ENCODE measurements around the gene ATG12.
"Not testable (repeated sequence)": the region's sequence is repeated elsewhere in the genome, so short reads cannot be mapped to it uniquely, and the experiment has no call there.

The ATG12 gene

GRCh38 chr5:115841382-115842088 lies at the start of gene ATG12, which contains the start of gene AP3S1:
Gene ATG12, minus strand, starts transcription at chr5:115841565. Its CDS starts 13 bp downstream, at chr5:115841552.
Gene AP3S1, plus strand, starts transcription at chr5:115841935. Its CDS starts 103 bp downstream, at chr5:115842038.
- Mint-ChIP-seq H3K36me3 (ENCODE audit: low read depth) (peaks cover 12% of the 10 kb centered on the region), H3K27ac (peak within 1 kb of the TSS; percentile 100), H3K27me3 (no peaks in the 10 kb centered on the region), H3K4me3 (peak within 1 kb of the TSS; percentile 96), H3K4me1 (peaks cover 59% of the 10 kb centered on the region), H3K9me3 (no peaks in the 10 kb centered on the region)
- ATAC-seq (peak; percentile 82), DNase-seq (peak; percentile 90)

GRCh38 chr5:115888027-115888426 lies 46.7 kb upstream of the ATG12 start:
- no peak overlapping the region for H3K27ac Mint-ChIP-seq
- H3K9me3 Mint-ChIP-seq, result no peaks in the 10 kb centered on the region
- no peaks in the 10 kb centered on the region for H3K27me3 Mint-ChIP-seq
- no peak overlapping the region for H3K4me3 Mint-ChIP-seq
- H3K36me3 Mint-ChIP-seq (ENCODE audit: low read depth), result peaks cover 3% of the 10 kb centered on the region
- ATAC-seq (no peak), DNase-seq (no peak)
- H3K4me1 Mint-ChIP-seq, result no peaks in the 10 kb centered on the region

- H3K9me3 Mint-ChIP-seq, ATAC-seq, H3K4me1 Mint-ChIP-seq, H3K27ac Mint-ChIP-seq, H3K4me3 Mint-ChIP-seq, DNase-seq, H3K27me3 Mint-ChIP-seq: not testable (repeated sequence)
- peaks cover 25% of the 10 kb centered on the region for H3K36me3 Mint-ChIP-seq (ENCODE audit: low read depth)
These were observed 43.8 kb upstream of the ATG12 start for GRCh38 chr5:115885208-115885607.

- Mint-ChIP-seq H3K4me3 (no peak overlapping the region), H3K27ac (no peak overlapping the region), H3K9me3 (no peaks in the 10 kb centered on the region), H3K4me1 (no peaks in the 10 kb centered on the region), H3K36me3 (ENCODE audit: low read depth) (peaks cover 27% of the 10 kb centered on the region), H3K27me3 (no peaks in the 10 kb centered on the region)
- ATAC-seq, result no peak
- DNase-seq, result no peak
These were observed 43.3 kb upstream of the ATG12 start for GRCh38 chr5:115884704-115885103.

GRCh38 chr5:115882434-115882833 lies 41.1 kb upstream of the ATG12 start:
- not testable (repeated sequence) for H3K4me1 Mint-ChIP-seq, ATAC-seq, H3K27ac Mint-ChIP-seq, H3K9me3 Mint-ChIP-seq, H3K4me3 Mint-ChIP-seq, DNase-seq, H3K27me3 Mint-ChIP-seq
- peaks cover 41% of the 10 kb centered on the region for H3K36me3 Mint-ChIP-seq (ENCODE audit: low read depth)

GRCh38 chr5:115877342-115877741 lies 36.0 kb upstream of the ATG12 start:
- not testable (repeated sequence) for H3K27me3 Mint-ChIP-seq, DNase-seq, H3K4me1 Mint-ChIP-seq, ATAC-seq, H3K4me3 Mint-ChIP-seq, H3K9me3 Mint-ChIP-seq, H3K27ac Mint-ChIP-seq
- peaks cover 63% of the 10 kb centered on the region for H3K36me3 Mint-ChIP-seq (ENCODE audit: low read depth)

GRCh38 chr5:115875447-115875846 lies 34.1 kb upstream of the ATG12 start:
- H3K9me3 Mint-ChIP-seq, result peaks cover 10% of the 10 kb centered on the region
- peaks cover 59% of the 10 kb centered on the region for H3K36me3 Mint-ChIP-seq (ENCODE audit: low read depth)
- no peak for DNase-seq
- no peaks in the 10 kb centered on the region for H3K4me1 Mint-ChIP-seq
- ATAC-seq, result no peak
- H3K27me3 Mint-ChIP-seq, result no peaks in the 10 kb centered on the region
- no peak overlapping the region for H3K4me3 Mint-ChIP-seq
- no peak overlapping the region for H3K27ac Mint-ChIP-seq

- no peak for DNase-seq
- Mint-ChIP-seq H3K4me3 (no peak overlapping the region), H3K27ac (no peak overlapping the region), H3K9me3 (peaks cover 10% of the 10 kb centered on the region), H3K27me3 (no peaks in the 10 kb centered on the region), H3K36me3 (ENCODE audit: low read depth) (peaks cover 52% of the 10 kb centered on the region), H3K4me1 (no peaks in the 10 kb centered on the region)
- ATAC-seq, result no peak
These were observed 32.0 kb upstream of the ATG12 start for GRCh38 chr5:115873392-115873791.

GRCh38 chr5:115872447-115872846 lies 31.1 kb upstream of the ATG12 start:
- ATAC-seq (no peak), DNase-seq (no peak)
- H3K36me3 Mint-ChIP-seq (ENCODE audit: low read depth), result peaks cover 43% of the 10 kb centered on the region
- peaks cover 7% of the 10 kb centered on the region for H3K9me3 Mint-ChIP-seq
- H3K4me3 Mint-ChIP-seq, result no peak overlapping the region
- H3K4me1 Mint-ChIP-seq, result peaks cover 3% of the 10 kb centered on the region
- H3K27me3 Mint-ChIP-seq, result no peaks in the 10 kb centered on the region
- H3K27ac Mint-ChIP-seq, result no peak overlapping the region

- H3K4me3 Mint-ChIP-seq, result no peak overlapping the region
- no peaks in the 10 kb centered on the region for H3K9me3 Mint-ChIP-seq
- ATAC-seq (no peak), DNase-seq (no peak)
- H3K36me3 Mint-ChIP-seq (ENCODE audit: low read depth), result peaks cover 27% of the 10 kb centered on the region
- no peaks in the 10 kb centered on the region for H3K27me3 Mint-ChIP-seq
- H3K27ac Mint-ChIP-seq, result no peak overlapping the region
- H3K4me1 Mint-ChIP-seq, result peaks cover 3% of the 10 kb centered on the region
These were observed 28.0 kb upstream of the ATG12 start for GRCh38 chr5:115869256-115869795.

GRCh38 chr5:115859378-115859777 lies 18.0 kb upstream of the ATG12 start:
- Mint-ChIP-seq H3K27ac (no peak overlapping the region), H3K4me3 (no peak overlapping the region), H3K27me3 (no peaks in the 10 kb centered on the region), H3K4me1 (peaks cover 24% of the 10 kb centered on the region), H3K36me3 (ENCODE audit: low read depth) (peaks cover 16% of the 10 kb centered on the region), H3K9me3 (peaks cover 4% of the 10 kb centered on the region)
- no peak for ATAC-seq
- no peak for DNase-seq

GRCh38 chr5:115858396-115858795 lies 17.0 kb upstream of the ATG12 start:
- DNase-seq (no peak), ATAC-seq (no peak)
- no peak overlapping the region for H3K4me3 Mint-ChIP-seq
- H3K36me3 Mint-ChIP-seq (ENCODE audit: low read depth), result peaks cover 22% of the 10 kb centered on the region
- peaks cover 12% of the 10 kb centered on the region for H3K9me3 Mint-ChIP-seq
- H3K27me3 Mint-ChIP-seq, result no peaks in the 10 kb centered on the region
- H3K4me1 Mint-ChIP-seq, result peaks cover 30% of the 10 kb centered on the region
- H3K27ac Mint-ChIP-seq, result no peak overlapping the region

GRCh38 chr5:115857626-115858349 lies 16.4 kb upstream of the ATG12 start:
- H3K27ac Mint-ChIP-seq, result no peak overlapping the region
- no peaks in the 10 kb centered on the region for H3K27me3 Mint-ChIP-seq
- H3K4me3 Mint-ChIP-seq, result no peak overlapping the region
- peaks cover 30% of the 10 kb centered on the region for H3K4me1 Mint-ChIP-seq
- peaks cover 26% of the 10 kb centered on the region for H3K36me3 Mint-ChIP-seq (ENCODE audit: low read depth)
- peaks cover 17% of the 10 kb centered on the region for H3K9me3 Mint-ChIP-seq
- ATAC-seq (no peak), DNase-seq (no peak)

- Mint-ChIP-seq H3K27ac (no peak overlapping the region), H3K27me3 (no peaks in the 10 kb centered on the region), H3K9me3 (peaks cover 17% of the 10 kb centered on the region), H3K4me1 (peaks cover 31% of the 10 kb centered on the region), H3K36me3 (ENCODE audit: low read depth) (peaks cover 25% of the 10 kb centered on the region), H3K4me3 (no peak overlapping the region)
- ATAC-seq (no peak), DNase-seq (no peak)
These were observed 15.7 kb upstream of the ATG12 start for GRCh38 chr5:115857057-115857479.

- no peak for DNase-seq
- H3K36me3 Mint-ChIP-seq (ENCODE audit: low read depth), result peaks cover 20% of the 10 kb centered on the region
- H3K9me3 Mint-ChIP-seq, result peaks cover 14% of the 10 kb centered on the region
- ATAC-seq, result no peak
- no peak overlapping the region for H3K4me3 Mint-ChIP-seq
- H3K27ac Mint-ChIP-seq, result no peak overlapping the region
- peaks cover 38% of the 10 kb centered on the region for H3K4me1 Mint-ChIP-seq
- no peaks in the 10 kb centered on the region for H3K27me3 Mint-ChIP-seq
These were observed 14.6 kb upstream of the ATG12 start for GRCh38 chr5:115855959-115856358.

All from activated naive CD8-positive, alpha-beta T cell treated with anti-CD3 and anti-CD28 coated beads, Interleukin-2, amount 50 U/mL, for 24 hours (primary cell).